PC-3 (cell line): ENCODE measurements around the gene FDXR.

ENCODE experiments used
- EZH2phosphoT487 ChIP-seq: fragments of 300-600 bp; sonication (generic); IDR thresholded peaks from 2 replicates; pipeline ENCODE4 v1.6.1; 2018; ENCODE audit warnings: mild to moderate bottlenecking, antibody characterized with exemption, low read length, borderline replicate concordance
- TF ChIP-seq, protein P1 (sequence below): fragments of 300-600 bp; sonication (generic); conservative IDR thresholded peaks from 2 replicates; pipeline ENCODE4 v1.5.1; 2017; ENCODE audit warnings: antibody characterized with exemption, low read depth, mild to moderate bottlenecking, low read length

DNA sequence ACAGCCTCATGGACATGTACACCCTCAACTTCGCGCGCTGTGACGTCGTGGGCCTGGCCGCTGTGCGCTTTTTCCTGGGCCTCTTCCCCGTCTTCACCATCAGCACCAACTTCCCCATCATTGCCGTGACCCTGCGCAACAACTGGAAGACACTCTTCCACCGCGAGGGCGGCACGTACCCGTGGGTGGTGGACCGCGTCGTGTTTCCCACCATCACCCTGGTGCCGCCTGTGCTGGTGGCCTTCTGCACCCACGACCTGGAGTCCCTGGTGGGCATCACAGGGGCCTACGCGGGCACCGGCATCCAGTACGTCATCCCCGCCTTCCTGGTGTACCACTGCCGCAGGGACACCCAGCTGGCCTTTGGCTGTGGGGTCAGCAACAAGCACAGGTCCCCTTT lies 36.6 kb downstream of the FDXR start:
- TF ChIP-seq, protein P1, sequence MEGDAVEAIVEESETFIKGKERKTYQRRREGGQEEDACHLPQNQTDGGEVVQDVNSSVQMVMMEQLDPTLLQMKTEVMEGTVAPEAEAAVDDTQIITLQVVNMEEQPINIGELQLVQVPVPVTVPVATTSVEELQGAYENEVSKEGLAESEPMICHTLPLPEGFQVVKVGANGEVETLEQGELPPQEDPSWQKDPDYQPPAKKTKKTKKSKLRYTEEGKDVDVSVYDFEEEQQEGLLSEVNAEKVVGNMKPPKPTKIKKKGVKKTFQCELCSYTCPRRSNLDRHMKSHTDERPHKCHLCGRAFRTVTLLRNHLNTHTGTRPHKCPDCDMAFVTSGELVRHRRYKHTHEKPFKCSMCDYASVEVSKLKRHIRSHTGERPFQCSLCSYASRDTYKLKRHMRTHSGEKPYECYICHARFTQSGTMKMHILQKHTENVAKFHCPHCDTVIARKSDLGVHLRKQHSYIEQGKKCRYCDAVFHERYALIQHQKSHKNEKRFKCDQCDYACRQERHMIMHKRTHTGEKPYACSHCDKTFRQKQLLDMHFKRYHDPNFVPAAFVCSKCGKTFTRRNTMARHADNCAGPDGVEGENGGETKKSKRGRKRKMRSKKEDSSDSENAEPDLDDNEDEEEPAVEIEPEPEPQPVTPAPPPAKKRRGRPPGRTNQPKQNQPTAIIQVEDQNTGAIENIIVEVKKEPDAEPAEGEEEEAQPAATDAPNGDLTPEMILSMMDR, result no peak
- no peak for TF ChIP-seq EZH2phosphoT487
